ENCODE results near the gene VEGFD.

DNA sequence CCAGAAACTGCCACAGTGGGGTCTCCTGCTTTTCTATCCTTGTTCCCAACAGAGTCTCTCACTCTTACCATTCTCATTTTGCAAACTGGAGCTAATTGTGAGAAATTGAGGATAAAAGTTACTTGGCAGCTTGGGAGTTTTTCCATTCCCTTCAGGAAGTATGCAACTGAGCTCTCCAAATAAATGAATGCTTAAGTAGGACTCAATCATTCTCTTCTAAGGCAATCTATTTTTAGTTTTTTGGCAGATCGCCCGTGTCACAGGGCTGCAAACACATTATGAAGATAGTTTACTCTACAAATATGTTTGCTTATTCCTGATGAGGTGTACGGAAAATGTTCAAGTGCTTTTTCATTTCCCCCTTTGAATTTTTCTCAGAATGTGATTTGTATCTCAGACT, 74.1 kb downstream of the VEGFD start:
- TF ChIP-seq POLR2A (IDR thresholded peaks at IDR 0.05; ENCODE audit: low read depth, low read length) (no peak), POLR2AphosphoS5 (IDR thresholded peaks at IDR 0.05; ENCODE audit: insufficient read depth, low read depth, low read length) (no peak), EZH2 (IDR thresholded peaks at IDR 0.05; ENCODE audit: borderline replicate concordance, low read depth, low read length, severe bottlenecking) (no peak)
